ENCODE measurements around the gene PIEZO2.
"Not testable (repeated sequence)": the region's sequence is repeated elsewhere in the genome, so short reads cannot be mapped to it uniquely, and the experiment has no call there.

PIEZO2 gene

GRCh38 chr18:11177382-11177781, 28.0 kb upstream of the PIEZO2 start:
- Histone ChIP-seq H3K27ac (ENCODE audit: poor library complexity, severe bottlenecking) (no peak overlapping the region), H3K27me3 (ENCODE audit: insufficient read depth, poor library complexity, severe bottlenecking) (no peaks in the 10 kb centered on the region), H3K9me3 (ENCODE audit: severe bottlenecking) (no peaks in the 10 kb centered on the region), H3K36me3 (ENCODE audit: low read depth) (no peaks in the 10 kb centered on the region), H3K4me1 (ENCODE audit: insufficient read depth, poor library complexity, severe bottlenecking) (no peaks in the 10 kb centered on the region), H3K4me3 (ENCODE audit: severe bottlenecking) (no peak overlapping the region)
- no peak for ATAC-seq (ENCODE audit: low read depth)
- DNase-seq (ENCODE audit: low spot score): no peak
- no peak for TF ChIP-seq CTCF (IDR thresholded peaks at IDR 0.05; ENCODE audit: poor library complexity, severe bottlenecking)

GRCh38 chr18:11176481-11176881, 27.1 kb upstream of the PIEZO2 start:
- Histone ChIP-seq H3K9me3 (ENCODE audit: severe bottlenecking) (no peaks in the 10 kb centered on the region), H3K36me3 (ENCODE audit: low read depth) (no peaks in the 10 kb centered on the region), H3K27ac (ENCODE audit: poor library complexity, severe bottlenecking) (no peak overlapping the region), H3K4me3 (ENCODE audit: severe bottlenecking) (no peak overlapping the region), H3K27me3 (ENCODE audit: insufficient read depth, poor library complexity, severe bottlenecking) (no peaks in the 10 kb centered on the region), H3K4me1 (ENCODE audit: insufficient read depth, poor library complexity, severe bottlenecking) (no peaks in the 10 kb centered on the region)
- DNase-seq (ENCODE audit: low spot score) (no peak), ATAC-seq (ENCODE audit: low read depth) (peak; percentile 62)
- no peak for TF ChIP-seq CTCF (IDR thresholded peaks at IDR 0.05; ENCODE audit: poor library complexity, severe bottlenecking)

- peak; percentile 51; the same call in 1 of the 3 replicates for ATAC-seq (ENCODE audit: low read depth)
- Histone ChIP-seq H3K9me3 (ENCODE audit: severe bottlenecking) (no peaks in the 10 kb centered on the region), H3K4me3 (ENCODE audit: severe bottlenecking) (no peak overlapping the region), H3K36me3 (ENCODE audit: low read depth) (no peaks in the 10 kb centered on the region), H3K4me1 (ENCODE audit: insufficient read depth, poor library complexity, severe bottlenecking) (no peaks in the 10 kb centered on the region), H3K27ac (ENCODE audit: poor library complexity, severe bottlenecking) (no peak overlapping the region), H3K27me3 (ENCODE audit: insufficient read depth, poor library complexity, severe bottlenecking) (no peaks in the 10 kb centered on the region)
- DNase-seq (ENCODE audit: low spot score): no peak
- no peak for TF ChIP-seq CTCF (IDR thresholded peaks at IDR 0.05; ENCODE audit: poor library complexity, severe bottlenecking)
Measured at GRCh38 chr18:11175266-11175979, 26.1 kb upstream of the PIEZO2 start.

- not testable (repeated sequence) for H3K4me3 ChIP-seq (ENCODE audit: severe bottlenecking); DNase-seq (ENCODE audit: low spot score); H3K36me3 ChIP-seq (ENCODE audit: low read depth); H3K9me3 ChIP-seq (ENCODE audit: severe bottlenecking); H3K4me1 ChIP-seq (ENCODE audit: insufficient read depth, poor library complexity, severe bottlenecking); H3K27ac ChIP-seq (ENCODE audit: poor library complexity, severe bottlenecking); ATAC-seq (ENCODE audit: low read depth); H3K27me3 ChIP-seq (ENCODE audit: insufficient read depth, poor library complexity, severe bottlenecking)
Measured at GRCh38 chr18:11174179-11174578, 24.8 kb upstream of the PIEZO2 start.

- DNase-seq (ENCODE audit: low spot score) (no peak), ATAC-seq (ENCODE audit: low read depth) (no peak)
- Histone ChIP-seq H3K9me3 (ENCODE audit: severe bottlenecking) (no peaks in the 10 kb centered on the region), H3K4me1 (ENCODE audit: insufficient read depth, poor library complexity, severe bottlenecking) (no peaks in the 10 kb centered on the region), H3K27me3 (ENCODE audit: insufficient read depth, poor library complexity, severe bottlenecking) (no peaks in the 10 kb centered on the region), H3K27ac (ENCODE audit: poor library complexity, severe bottlenecking) (no peak overlapping the region), H3K36me3 (ENCODE audit: low read depth) (no peaks in the 10 kb centered on the region), H3K4me3 (ENCODE audit: severe bottlenecking) (no peak overlapping the region)
- TF ChIP-seq CTCF (IDR thresholded peaks at IDR 0.05; ENCODE audit: poor library complexity, severe bottlenecking): no peak
Measured at GRCh38 chr18:11167778-11168177, 18.4 kb upstream of the PIEZO2 start.

Data from RWPE2 (cell line).